Endothelial cell of umbilical vein (primary cell): ENCODE results near the gene TAOK1. TPM values are rescaled to one million over a fixed set of nuclear protein-coding genes. Genes with fewer than 3 reads are reported as not detected.

Experiments used
- BruUV-seq: library from RNA; stranded (reverse); fragments of 400-500 nt; replicated peaks from 2 replicates; lab custom pipeline; 2021; lab: Mats Ljungman, UMichigan
- CTCF ChIA-PET: fragments of 300-600, 350-600 bp; sonication (Branson Sonifier 250); formaldehyde crosslinking; loops from one replicate; lab custom pipeline; 2021; ENCODE audit warnings: antibody characterized with exemption, inconsistent platforms; lab: Charles Lee
- POLR2A ChIA-PET: fragments of 300-600, 350-600 bp; sonication (Branson Sonifier 250); formaldehyde crosslinking; loops from one replicate; lab custom pipeline; 2021; ENCODE audit warnings: antibody characterized with exemption, inconsistent platforms; lab: Charles Lee
- DNase-seq: peaks from one replicate; pipeline ENCODE4 v3.0.0-alpha.2; 2011; ENCODE audit warnings: low read depth, low spot score
- FAIRE-seq: peaks from 2 replicates; lab custom pipeline; 2011; peaks lifted over from hg19 to GRCh38; lab: Jason Lieb, UNC
- H2AFZ ChIP-seq: 2 replicates; pipeline ENCODE4 v1.6.0; 2012; ENCODE audit warnings: low read depth, low read length, control low read depth, inconsistent platforms
- H3K27ac ChIP-seq: 2 replicates; pipeline ENCODE4 v1.5.1; 2011; ENCODE audit warnings: low read depth, mild to moderate bottlenecking, control low read depth, low read length, moderate library complexity; ENCODE audit not compliant: insufficient read depth
- H3K27me3 ChIP-seq, 2 experiments: 2 replicates each; pipeline versions ENCODE4 v1.6.0 to v1.6.1; 2011; ENCODE audit warnings: low read length in 2 of 2, mixed read lengths in 1 of 2; ENCODE audit not compliant: control insufficient read depth in 2 of 2, insufficient read depth in 2 of 2
- H3K36me3 ChIP-seq, 2 experiments: 2 replicates in 1 of 2; 3 replicates in 1 of 2; pipeline ENCODE4 v1.5.1; 2011; ENCODE audit warnings: low read length in 2 of 2, mild to moderate bottlenecking in 1 of 2, moderate library complexity in 1 of 2; ENCODE audit not compliant: control insufficient read depth in 2 of 2, insufficient read depth in 2 of 2; ENCODE audit errors: extremely low read depth in 1 of 2
- H3K4me1 ChIP-seq: 3 replicates; pipeline ENCODE4 v1.5.1; 2011; ENCODE audit warnings: mild to moderate bottlenecking, low read length; ENCODE audit not compliant: control insufficient read depth, insufficient read depth; ENCODE audit errors: extremely low read depth
- H3K4me2 ChIP-seq: 2 replicates; pipeline ENCODE4 v1.6.1; 2011; ENCODE audit warnings: low read length, control low read depth, mixed read lengths; ENCODE audit not compliant: insufficient read depth
- H3K4me3 ChIP-seq, 3 experiments: fragments of 200-600 bp in 1 of 3; sonication (generic), shearing (Covaris generic) in 1 of 3; replicated peaks in 1 of 3; 2 replicates each; pipeline ENCODE4 v1.5.1; 2011 to 2016; ENCODE audit warnings: control low read depth in 3 of 3, low read length in 3 of 3, mild to moderate bottlenecking in 2 of 3, inconsistent platforms in 1 of 3, low read depth in 1 of 3, moderate library complexity in 1 of 3; ENCODE audit not compliant: insufficient read depth in 1 of 3
- H3K79me2 ChIP-seq: 2 replicates; pipeline ENCODE4 v1.6.0; 2012; ENCODE audit warnings: low read length, inconsistent platforms; ENCODE audit not compliant: control insufficient read depth, insufficient read depth
- H3K9ac ChIP-seq: replicated peaks from 2 replicates; pipeline ENCODE3; 2011; ENCODE audit warnings: low read length, control low read depth; ENCODE audit not compliant: insufficient read depth; ENCODE audit errors: extremely low read depth
- H3K9me1 ChIP-seq: replicated peaks from 3 replicates; pipeline ENCODE4 v1.6.0; 2011; ENCODE audit warnings: mild to moderate bottlenecking, low read length; ENCODE audit not compliant: control insufficient read depth, insufficient read depth; ENCODE audit errors: extremely low read depth
- H3K9me3 ChIP-seq: replicated peaks from 2 replicates; pipeline ENCODE4 v1.5.1; 2012; ENCODE audit warnings: low read length, inconsistent platforms; ENCODE audit not compliant: control insufficient read depth, insufficient read depth
- H4K20me1 ChIP-seq: replicated peaks from 2 replicates; pipeline ENCODE3; 2011; ENCODE audit warnings: mild to moderate bottlenecking, low read length; ENCODE audit not compliant: control insufficient read depth, insufficient read depth; ENCODE audit errors: extremely low read depth
- CTCF ChIP-seq, 2 donors: IDR thresholded peaks; 1 replicate in 1 of 2; 2 replicates in 1 of 2; pipeline ENCODE4 v1.5.1; 2011; ENCODE audit warnings: low read length in 2 of 2, mild to moderate bottlenecking in 2 of 2, moderate library complexity in 2 of 2, control low read depth in 1 of 2, inconsistent platforms in 1 of 2, low read depth in 1 of 2; ENCODE audit not compliant: insufficient read depth in 1 of 2; ENCODE audit errors: extremely low read depth in 1 of 2
- EZH2 ChIP-seq: IDR thresholded peaks from 2 replicates; pipeline ENCODE4 v1.6.1; 2012; ENCODE audit warnings: borderline replicate concordance, low read depth, mild to moderate bottlenecking, moderate library complexity, low read length, inconsistent platforms; ENCODE audit not compliant: severe bottlenecking
- FOS ChIP-seq: IDR thresholded peaks from 2 replicates; pipeline ENCODE4 v1.6.1; 2011; ENCODE audit warnings: mild to moderate bottlenecking, low read length, moderate library complexity, borderline replicate concordance; ENCODE audit not compliant: insufficient read depth
- GATA2 ChIP-seq: IDR thresholded peaks from 2 replicates; pipeline ENCODE4 v1.7.0; 2011; ENCODE audit warnings: low read depth, mild to moderate bottlenecking, moderate library complexity, mixed read lengths, low read length; ENCODE audit not compliant: insufficient read length, insufficient read depth
- JUN ChIP-seq: IDR thresholded peaks from 2 replicates; pipeline ENCODE4 v1.6.1; 2011; ENCODE audit warnings: borderline replicate concordance, low read depth; ENCODE audit not compliant: insufficient read length, insufficient read depth
- MYC ChIP-seq: IDR thresholded peaks from one replicate; pipeline ENCODE4 v1.6.1; 2011; ENCODE audit warnings: mild to moderate bottlenecking, low read depth, low read length
- POLR2A ChIP-seq: IDR thresholded peaks from 2 replicates; pipeline ENCODE4 v1.6.1; 2012; ENCODE audit warnings: low read depth, mild to moderate bottlenecking, control low read depth, low read length
- POLR2AphosphoS5 ChIP-seq: IDR thresholded peaks from 2 replicates; pipeline ENCODE4 v1.6.1; 2012; ENCODE audit warnings: low read depth, mild to moderate bottlenecking, control low read depth, low read length, moderate library complexity; ENCODE audit not compliant: insufficient read depth
- dilution Hi-C: fragments of 300-500 bp; cut with MboI; formaldehyde crosslinking; loops from one replicate; pipeline ENCODE4 v1.15.0; 2019; ENCODE audit warnings: low sequenced_read_pairs; ENCODE audit not compliant: extremely low pct_ligation_motif_present
- intact Hi-C: fragments of 100-400 bp; cut with micrococcal nuclease; formaldehyde crosslinking; loops from one replicate; pipeline ENCODE4 v1.10.0; 2022
- polyA plus RNA-seq, 4 experiments: library from polyadenylated mRNA; depleted of rRNA in 3 of 4; stranded (reverse) in 3 of 4; unstranded in 1 of 4; fragments of >200 nt; gene quantifications; 2 replicates each; pipeline versions ENCODE4 v1.2.1 to v1.2.3, GENCODE V29; 2011 to 2012; ENCODE audit warnings: missing spikeins in 1 of 4
- total RNA-seq: library from RNA; stranded (reverse); gene quantifications from 2 replicates; pipeline ENCODE4 v1.2.3, GENCODE V29; 2021
- TF ChIP-seq, protein P1 (sequence below): IDR thresholded peaks from 2 replicates; pipeline ENCODE4 v1.6.1; 2011; ENCODE audit not compliant: insufficient read depth, insufficient read length

Gene TAOK1
- total and polyA plus RNA-seq, 2 donors (not counting 3 experiments of a cell fraction or from before 2014, with no cell fraction given): 11.0 to 82.2 TPM

DNA sequence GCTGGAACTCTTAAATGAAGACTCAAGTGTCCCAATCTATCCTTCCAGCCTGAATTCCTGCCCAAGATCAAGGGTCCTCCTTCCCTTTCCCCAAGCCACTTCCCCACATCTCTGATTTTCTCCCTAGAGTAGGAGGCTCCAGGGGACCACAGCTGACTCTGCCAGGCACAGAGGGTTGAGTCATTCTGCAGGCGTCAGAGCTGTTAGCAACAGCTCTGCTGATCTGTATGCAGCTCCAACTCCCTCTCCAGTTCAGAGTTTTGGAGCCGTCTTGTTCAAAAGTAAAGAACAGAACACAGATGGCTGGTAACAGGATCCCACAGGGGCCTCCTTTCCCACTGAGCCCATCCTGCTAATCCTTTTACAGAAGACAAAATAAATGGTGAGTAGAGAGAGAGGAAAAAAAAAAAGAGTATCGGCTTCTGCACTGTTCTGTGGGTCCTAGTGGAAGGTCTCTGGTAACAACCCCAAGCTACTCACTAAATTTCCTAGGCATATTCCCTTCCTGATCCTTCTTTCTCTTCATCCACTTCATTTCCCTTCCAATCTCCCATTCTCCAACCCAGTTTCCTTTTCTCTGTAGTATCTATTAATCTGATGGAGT, 13.4 kb upstream of the TAOK1 start:
- no TSS peak for BruUV-seq
- no peaks in the 10 kb centered on the region for H3K79me2 ChIP-seq
- H3K4me3 ChIP-seq: no peak overlapping the region

GRCh38 chr17:29378500-29378899, 11.7 kb upstream of the TAOK1 start:
- no TSS peak for BruUV-seq
- TF ChIP-seq JUN (no peak), POLR2A (no peak), CTCF (IDR thresholded peaks at IDR 0.05; ENCODE audit: extremely low read depth in 1 of 2, insufficient read depth in 1 of 2, low read depth in 1 of 2, low read length in 2 of 2) (no peak), MYC (no peak), POLR2AphosphoS5 (no peak), FOS (no peak), GATA2 (no peak), EZH2 (no peak)
- TF ChIP-seq, protein P1, sequence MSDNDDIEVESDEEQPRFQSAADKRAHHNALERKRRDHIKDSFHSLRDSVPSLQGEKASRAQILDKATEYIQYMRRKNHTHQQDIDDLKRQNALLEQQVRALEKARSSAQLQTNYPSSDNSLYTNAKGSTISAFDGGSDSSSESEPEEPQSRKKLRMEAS: no peak
- Histone ChIP-seq H3K79me2 (no peaks in the 10 kb centered on the region), H3K9me3 (no peaks in the 10 kb centered on the region), H3K9me1 (no peaks in the 10 kb centered on the region), H3K9ac (no peak overlapping the region), H3K4me3 (no peak overlapping the region), H2AFZ (no peak overlapping the region), H4K20me1 (no peaks in the 10 kb centered on the region), H3K4me1 (peaks cover 6% of the 10 kb centered on the region), H3K4me2 (no peak overlapping the region), H3K36me3 (no peaks in the 10 kb centered on the region), H3K27ac (no peak overlapping the region), H3K27me3 (peaks cover 0 to 3% of the 10 kb centered on the region in 2 experiments)
- ChIA-PET CTCF (interaction anchor here (0.8 to 1.0 kb wide), 2 partner anchors 9 to 55 kb away, joined by 3 to 7 read pairs; no protein-coding TSS in a partner anchor), POLR2A (no interaction called here)
- no peak for DNase-seq
- FAIRE-seq: no peak
- intact Hi-C loops (loop anchor here (10.0 kb wide), 1 partner anchor 716 kb away; no protein-coding TSS in a partner anchor), dilution Hi-C loops (no loop called here)

More for the DNA sequence above, 13.4 kb upstream of the TAOK1 start:
- dilution Hi-C loops: no loop called here
- DNase-seq (no peak), FAIRE-seq (peak; percentile 38)
- H3K4me2 ChIP-seq: no peak overlapping the region
- H2AFZ ChIP-seq: no peak overlapping the region
- POLR2A ChIA-PET: no interaction called here
- no peaks in the 10 kb centered on the region for H3K36me3 ChIP-seq
- TF ChIP-seq FOS (peak; percentile 12), JUN (no peak)
- no peak overlapping the region for H3K9ac ChIP-seq
- intact Hi-C loops: loop anchor here (10.0 kb wide), 1 partner anchor 718 kb away; no protein-coding TSS in a partner anchor
- CTCF ChIA-PET: interaction anchor here (0.7 to 1.9 kb wide), 5 partner anchors 12 to 196 kb away, joined by 3 to 6 read pairs (median 3); no protein-coding TSS in a partner anchor
- no peaks in the 10 kb centered on the region for H3K9me3 ChIP-seq
- no peak overlapping the region for H3K27ac ChIP-seq
- H3K4me1 ChIP-seq: peaks cover 6% of the 10 kb centered on the region
- H3K27me3 ChIP-seq: peaks cover 0 to 3% of the 10 kb centered on the region in 2 experiments
- no peaks in the 10 kb centered on the region for H3K9me1 ChIP-seq
- no peaks in the 10 kb centered on the region for H4K20me1 ChIP-seq
